Measurements from ENCODE around the gene CCDC8.

DNA sequence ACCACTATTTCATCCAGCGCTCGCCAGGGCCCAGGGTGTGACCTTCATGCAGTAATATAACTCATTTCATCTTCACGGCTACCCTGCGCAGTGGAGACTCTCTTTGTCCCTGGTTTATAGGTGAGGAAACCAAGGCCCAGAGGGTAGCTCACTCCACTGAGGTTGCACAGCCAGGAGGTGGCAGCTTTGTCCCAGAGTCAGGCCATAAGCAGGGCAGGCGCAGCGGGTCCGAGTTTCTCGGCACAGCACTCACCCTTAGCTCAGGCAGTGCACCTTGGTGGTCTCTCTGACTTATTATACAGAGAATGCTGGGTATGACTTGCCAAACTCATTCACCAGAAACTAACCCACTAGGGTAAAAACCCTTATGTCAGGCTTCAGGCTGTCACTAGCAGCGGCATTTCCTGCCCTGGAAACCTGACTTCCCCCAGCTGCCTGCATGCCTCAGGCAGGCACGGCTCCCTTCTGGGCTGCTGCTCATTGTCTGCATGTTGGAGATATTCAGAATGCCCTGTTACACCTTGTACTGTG, 41.9 kb downstream of the CCDC8 start:
- TF ChIP-seq EP300 (IDR thresholded peaks at IDR 0.05) (no peak), CTCF (IDR thresholded peaks at IDR 0.05) (no peak)
